ENCODE results near the gene IL24.
A peak's percentile ranks its signal among the peaks of the same experiment; 100 is the strongest.

DNA sequence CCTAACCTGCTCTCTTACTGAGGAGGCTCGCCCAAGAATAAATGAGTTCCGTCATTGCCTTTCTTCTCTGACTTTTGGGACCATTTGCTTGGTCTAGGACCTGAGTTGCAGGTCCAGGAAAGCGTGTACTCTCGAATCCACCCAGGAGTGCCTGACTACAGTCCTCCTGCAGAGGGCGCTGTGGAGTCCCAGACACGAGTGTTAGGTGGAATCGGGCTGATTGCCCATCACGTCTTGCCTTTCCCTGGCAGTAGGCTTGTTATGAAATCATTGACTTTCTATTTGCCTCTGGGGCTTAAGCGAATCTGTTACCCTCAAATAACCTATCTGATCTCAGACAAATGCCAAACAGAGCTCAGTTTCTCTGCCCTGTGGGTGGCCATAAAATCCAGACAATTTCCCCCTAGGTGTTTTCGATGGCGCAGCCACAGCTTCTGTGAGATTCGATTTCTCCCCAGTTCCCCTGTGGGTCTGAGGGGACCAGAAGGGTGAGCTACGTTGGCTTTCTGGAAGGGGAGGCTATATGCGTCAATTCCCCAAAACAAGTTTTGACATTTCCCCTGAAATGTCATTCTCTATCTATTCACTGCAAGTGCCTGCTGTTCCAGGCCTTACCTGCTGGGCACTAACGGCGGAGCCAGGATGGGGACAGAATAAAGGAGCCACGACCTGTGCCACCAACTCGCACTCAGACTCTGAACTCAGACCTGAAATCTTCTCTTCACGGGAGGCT, 32.1 kb upstream of the IL24 start, which contains the start of gene IL20:
- TF ChIP-seq CTCF (IDR thresholded peaks at IDR 0.05): peak; percentile 69
- TF ChIP-seq, protein P1, sequence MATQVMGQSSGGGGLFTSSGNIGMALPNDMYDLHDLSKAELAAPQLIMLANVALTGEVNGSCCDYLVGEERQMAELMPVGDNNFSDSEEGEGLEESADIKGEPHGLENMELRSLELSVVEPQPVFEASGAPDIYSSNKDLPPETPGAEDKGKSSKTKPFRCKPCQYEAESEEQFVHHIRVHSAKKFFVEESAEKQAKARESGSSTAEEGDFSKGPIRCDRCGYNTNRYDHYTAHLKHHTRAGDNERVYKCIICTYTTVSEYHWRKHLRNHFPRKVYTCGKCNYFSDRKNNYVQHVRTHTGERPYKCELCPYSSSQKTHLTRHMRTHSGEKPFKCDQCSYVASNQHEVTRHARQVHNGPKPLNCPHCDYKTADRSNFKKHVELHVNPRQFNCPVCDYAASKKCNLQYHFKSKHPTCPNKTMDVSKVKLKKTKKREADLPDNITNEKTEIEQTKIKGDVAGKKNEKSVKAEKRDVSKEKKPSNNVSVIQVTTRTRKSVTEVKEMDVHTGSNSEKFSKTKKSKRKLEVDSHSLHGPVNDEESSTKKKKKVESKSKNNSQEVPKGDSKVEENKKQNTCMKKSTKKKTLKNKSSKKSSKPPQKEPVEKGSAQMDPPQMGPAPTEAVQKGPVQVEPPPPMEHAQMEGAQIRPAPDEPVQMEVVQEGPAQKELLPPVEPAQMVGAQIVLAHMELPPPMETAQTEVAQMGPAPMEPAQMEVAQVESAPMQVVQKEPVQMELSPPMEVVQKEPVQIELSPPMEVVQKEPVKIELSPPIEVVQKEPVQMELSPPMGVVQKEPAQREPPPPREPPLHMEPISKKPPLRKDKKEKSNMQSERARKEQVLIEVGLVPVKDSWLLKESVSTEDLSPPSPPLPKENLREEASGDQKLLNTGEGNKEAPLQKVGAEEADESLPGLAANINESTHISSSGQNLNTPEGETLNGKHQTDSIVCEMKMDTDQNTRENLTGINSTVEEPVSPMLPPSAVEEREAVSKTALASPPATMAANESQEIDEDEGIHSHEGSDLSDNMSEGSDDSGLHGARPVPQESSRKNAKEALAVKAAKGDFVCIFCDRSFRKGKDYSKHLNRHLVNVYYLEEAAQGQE (IDR thresholded peaks at IDR 0.05): no peak
- no peak for TF ChIP-seq CHD4 (IDR thresholded peaks at IDR 0.05; ENCODE audit: borderline replicate concordance)
- no peak for TF ChIP-seq ATOH8 (CRISPR knock-in tag; IDR thresholded peaks at IDR 0.05; ENCODE audit: low read depth)
- TF ChIP-seq MYC (IDR thresholded peaks at IDR 0.05; ENCODE audit: borderline replicate concordance, low read length): no peak
- TF ChIP-seq POLR2A (IDR thresholded peaks at IDR 0.05; ENCODE audit: low read length): no peak
- no peak for TF ChIP-seq ZC3H11A (IDR thresholded peaks at IDR 0.05)
- no peak for TF ChIP-seq EHMT2 (IDR thresholded peaks at IDR 0.05; ENCODE audit: low read depth)
- TF ChIP-seq ESRRA (IDR thresholded peaks at IDR 0.05; ENCODE audit: borderline replicate concordance, low read length): no peak
- TF ChIP-seq KDM5A (IDR thresholded peaks at IDR 0.05): no peak
- TF ChIP-seq MAFK (IDR thresholded peaks at IDR 0.05; ENCODE audit: partially characterized antibody): no peak
